Osteoblast (primary cell): ENCODE results near the gene IRS2. TPM values are rescaled to one million over a fixed set of nuclear protein-coding genes. Genes with fewer than 3 reads are reported as not detected.

Experiments used
- DNase-seq: peaks from one replicate; pipeline ENCODE4 v3.0.0; 2011; ENCODE audit warnings: low spot score, mixed read lengths; ENCODE audit not compliant: insufficient read length; ENCODE audit errors: missing footprints
- H2AFZ ChIP-seq: 2 replicates; pipeline ENCODE4 v1.6.0; 2011; ENCODE audit warnings: mild to moderate bottlenecking, low read length
- H3K27ac ChIP-seq: 2 replicates; pipeline ENCODE4 v1.5.1; 2011; ENCODE audit warnings: mild to moderate bottlenecking, low read depth, low read length, moderate library complexity
- H3K27me3 ChIP-seq: 2 replicates; pipeline ENCODE4 v1.6.0; 2012; ENCODE audit warnings: mild to moderate bottlenecking, control low read depth, inconsistent platforms, low read length, moderate library complexity; ENCODE audit not compliant: insufficient read depth
- H3K36me3 ChIP-seq: 2 replicates; pipeline ENCODE4 v1.5.1; 2011; ENCODE audit warnings: mild to moderate bottlenecking, low read length, control low read depth, moderate library complexity; ENCODE audit not compliant: insufficient read depth
- H3K4me1 ChIP-seq: 2 replicates; pipeline ENCODE4 v1.5.1; 2011; ENCODE audit warnings: mild to moderate bottlenecking, low read length, control low read depth, moderate library complexity; ENCODE audit not compliant: insufficient read depth
- H3K4me2 ChIP-seq: 2 replicates; pipeline ENCODE4 v1.6.0; 2011; ENCODE audit warnings: mild to moderate bottlenecking, low read length; ENCODE audit not compliant: insufficient read depth
- H3K4me3 ChIP-seq: fragments of 200-600 bp; sonication (generic); 3 replicates; pipeline ENCODE4 v1.5.1; 2012; ENCODE audit warnings: mild to moderate bottlenecking, low read length, inconsistent platforms; ENCODE audit not compliant: insufficient read depth
- H3K79me2 ChIP-seq: 2 replicates; pipeline ENCODE4 v1.6.0; 2012; ENCODE audit warnings: mild to moderate bottlenecking, low read length, control low read depth, inconsistent platforms; ENCODE audit not compliant: insufficient read depth
- H3K9me3 ChIP-seq: 2 replicates; pipeline ENCODE4 v1.5.1; 2011; ENCODE audit warnings: low read depth, low read length, control low read depth
- H4K20me1 ChIP-seq: 2 replicates; pipeline ENCODE4 v1.6.0; 2012; ENCODE audit warnings: mild to moderate bottlenecking, low read length, control low read depth; ENCODE audit not compliant: insufficient read depth
- total RNA-seq: library from RNA; depleted of rRNA; stranded (reverse); fragments of >200 nt; gene quantifications from 2 replicates; pipeline ENCODE4 v1.2.3, GENCODE V29; 2012
- TF ChIP-seq, protein P1 (sequence below): IDR thresholded peaks from 2 replicates; pipeline ENCODE4 v1.5.1; 2011; ENCODE audit warnings: mild to moderate bottlenecking, low read depth, low read length, moderate library complexity; ENCODE audit errors: extremely low read depth

Gene IRS2
- total RNA-seq, 1 donor, result 8.3 TPM

DNA sequence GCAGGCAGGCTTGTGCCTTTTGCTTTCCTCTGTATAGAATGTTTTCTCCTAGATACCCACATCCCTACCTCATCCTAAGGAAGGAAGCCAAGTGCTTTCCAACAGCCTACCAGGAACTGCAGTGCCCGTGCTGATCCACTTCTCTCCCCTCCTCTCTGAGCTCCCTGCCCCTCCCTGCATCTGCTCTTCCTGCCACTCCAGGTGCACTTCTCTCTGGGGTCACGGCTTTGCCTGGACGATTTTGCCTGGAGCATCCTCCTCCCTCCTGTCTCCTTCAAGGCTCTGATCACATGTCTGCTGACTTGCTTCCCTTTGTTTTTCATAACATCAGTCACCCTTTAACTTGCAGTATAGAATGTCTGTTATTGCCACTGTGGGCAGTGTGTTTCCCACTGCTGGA is 34.7 kb upstream of the IRS2 start:
- peaks cover 3% of the 10 kb centered on the region for H3K4me1 ChIP-seq
- H2AFZ ChIP-seq, result no peak overlapping the region
- H3K4me2 ChIP-seq, result no peak overlapping the region
- no peak for DNase-seq
- TF ChIP-seq, protein P1, sequence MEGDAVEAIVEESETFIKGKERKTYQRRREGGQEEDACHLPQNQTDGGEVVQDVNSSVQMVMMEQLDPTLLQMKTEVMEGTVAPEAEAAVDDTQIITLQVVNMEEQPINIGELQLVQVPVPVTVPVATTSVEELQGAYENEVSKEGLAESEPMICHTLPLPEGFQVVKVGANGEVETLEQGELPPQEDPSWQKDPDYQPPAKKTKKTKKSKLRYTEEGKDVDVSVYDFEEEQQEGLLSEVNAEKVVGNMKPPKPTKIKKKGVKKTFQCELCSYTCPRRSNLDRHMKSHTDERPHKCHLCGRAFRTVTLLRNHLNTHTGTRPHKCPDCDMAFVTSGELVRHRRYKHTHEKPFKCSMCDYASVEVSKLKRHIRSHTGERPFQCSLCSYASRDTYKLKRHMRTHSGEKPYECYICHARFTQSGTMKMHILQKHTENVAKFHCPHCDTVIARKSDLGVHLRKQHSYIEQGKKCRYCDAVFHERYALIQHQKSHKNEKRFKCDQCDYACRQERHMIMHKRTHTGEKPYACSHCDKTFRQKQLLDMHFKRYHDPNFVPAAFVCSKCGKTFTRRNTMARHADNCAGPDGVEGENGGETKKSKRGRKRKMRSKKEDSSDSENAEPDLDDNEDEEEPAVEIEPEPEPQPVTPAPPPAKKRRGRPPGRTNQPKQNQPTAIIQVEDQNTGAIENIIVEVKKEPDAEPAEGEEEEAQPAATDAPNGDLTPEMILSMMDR, result no peak
- H3K27ac ChIP-seq, result no peak overlapping the region
- H3K79me2 ChIP-seq, result no peaks in the 10 kb centered on the region
- H3K27me3 ChIP-seq, result peaks cover 5% of the 10 kb centered on the region
- H3K36me3 ChIP-seq, result no peaks in the 10 kb centered on the region
- no peak overlapping the region for H3K4me3 ChIP-seq
- no peaks in the 10 kb centered on the region for H3K9me3 ChIP-seq
- H4K20me1 ChIP-seq, result no peaks in the 10 kb centered on the region

DNA sequence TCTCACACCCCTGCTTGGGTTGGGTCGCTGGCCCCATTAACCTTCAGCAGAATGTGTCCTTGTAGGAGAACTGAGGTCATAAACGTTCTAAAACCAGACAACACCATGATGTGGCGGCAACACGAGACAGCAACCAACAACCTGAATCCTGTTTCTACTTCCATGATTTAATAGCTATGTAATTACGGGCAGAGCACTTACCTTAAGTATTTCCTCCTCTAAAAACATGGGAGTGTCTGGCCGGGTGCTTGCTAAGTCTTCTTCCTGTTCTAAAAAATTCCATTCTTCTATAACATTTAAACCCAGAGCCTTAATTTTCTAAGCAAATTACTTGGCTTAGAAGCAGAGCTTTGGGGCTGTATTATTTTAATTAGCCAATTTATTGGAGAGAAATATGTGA is 33.5 kb upstream of the IRS2 start:
- TF ChIP-seq, protein P1, result no peak
- Histone ChIP-seq H3K4me1 (peaks cover 3% of the 10 kb centered on the region), H3K4me2 (no peak overlapping the region), H3K79me2 (no peaks in the 10 kb centered on the region), H4K20me1 (no peaks in the 10 kb centered on the region), H2AFZ (no peak overlapping the region), H3K9me3 (no peaks in the 10 kb centered on the region), H3K27ac (no peak overlapping the region), H3K4me3 (no peak overlapping the region), H3K27me3 (peaks cover 5% of the 10 kb centered on the region), H3K36me3 (no peaks in the 10 kb centered on the region)
- DNase-seq, result no peak

DNA sequence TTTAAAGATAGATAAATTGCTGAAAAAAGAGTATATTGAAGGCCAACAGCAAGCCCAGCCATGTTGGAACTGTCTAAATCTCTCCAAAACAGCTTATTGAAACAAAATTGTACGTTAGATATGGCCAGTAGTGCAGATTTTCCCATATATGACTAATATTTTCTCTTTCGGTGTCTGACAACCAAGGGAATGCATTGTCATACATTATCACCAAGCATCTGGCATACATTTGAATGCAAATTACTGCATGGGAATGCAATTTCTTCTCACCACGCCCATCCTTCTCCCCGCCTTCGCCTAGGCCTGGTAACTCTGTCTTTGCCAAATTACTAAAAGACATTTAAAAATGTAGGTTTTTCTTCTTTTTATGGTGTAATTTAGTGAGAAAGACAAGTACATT is 32.5 kb upstream of the IRS2 start:
- no peak for DNase-seq

DNA sequence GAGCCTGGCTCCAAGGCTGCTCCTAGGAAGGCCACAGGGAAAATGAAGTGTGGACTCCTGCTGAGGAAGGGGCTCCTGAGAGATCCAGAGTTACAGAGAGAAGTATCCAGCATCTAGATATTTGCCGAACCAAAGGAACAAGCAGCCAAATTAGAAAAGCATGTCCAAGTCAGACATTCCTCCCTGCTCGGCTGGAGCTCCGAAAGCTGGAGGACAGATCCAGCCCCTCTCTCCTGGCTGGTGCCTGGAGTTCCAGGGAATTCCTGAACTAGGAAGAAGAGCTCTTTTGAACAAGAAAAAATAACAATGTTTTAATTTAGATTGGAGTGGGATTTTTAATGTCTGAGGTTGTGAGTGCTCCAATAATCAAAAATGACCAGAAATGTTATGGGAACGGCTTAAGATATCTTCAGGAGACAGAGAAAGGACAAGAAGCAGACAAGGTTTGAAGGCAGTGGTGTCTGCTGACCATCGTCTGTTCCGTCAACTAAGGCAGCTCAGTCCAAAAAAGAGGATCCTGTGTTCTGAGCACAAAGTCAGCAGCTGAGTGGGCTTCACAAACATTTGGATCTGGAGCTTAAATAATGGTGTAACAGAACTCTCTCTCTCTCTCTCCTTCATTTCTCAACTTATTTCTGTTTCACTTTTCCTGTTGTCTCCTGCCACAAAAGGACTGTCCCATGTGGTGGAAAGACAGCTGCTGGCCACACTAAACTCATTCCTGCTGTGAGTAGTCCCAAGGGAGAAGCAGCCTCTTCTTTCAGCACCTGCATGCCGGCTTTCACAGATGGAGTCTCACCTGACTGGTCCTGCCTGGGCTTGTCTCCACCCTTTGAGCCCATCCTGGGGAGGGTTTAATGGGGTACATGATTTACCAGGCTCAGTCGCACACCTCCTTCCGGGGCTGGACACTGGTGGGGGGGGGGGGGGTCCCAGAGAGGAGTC is 31.5 kb upstream of the IRS2 start:
- no peak overlapping the region for H3K4me3 ChIP-seq
- DNase-seq, result no peak
- H3K9me3 ChIP-seq, result no peaks in the 10 kb centered on the region
- no peak overlapping the region for H3K27ac ChIP-seq
- peaks cover 3% of the 10 kb centered on the region for H3K4me1 ChIP-seq
- no peaks in the 10 kb centered on the region for H3K79me2 ChIP-seq
- TF ChIP-seq, protein P1, result no peak
- no peaks in the 10 kb centered on the region for H4K20me1 ChIP-seq
- H3K36me3 ChIP-seq, result no peaks in the 10 kb centered on the region
- peaks cover 8% of the 10 kb centered on the region for H3K27me3 ChIP-seq
- no peak overlapping the region for H2AFZ ChIP-seq
- no peak overlapping the region for H3K4me2 ChIP-seq

More for the DNA sequence above, 32.5 kb upstream of the IRS2 start:
- H3K4me3 ChIP-seq, result no peak overlapping the region
- no peak overlapping the region for H2AFZ ChIP-seq
- no peaks in the 10 kb centered on the region for H3K36me3 ChIP-seq
- no peaks in the 10 kb centered on the region for H4K20me1 ChIP-seq
- H3K4me1 ChIP-seq, result peaks cover 3% of the 10 kb centered on the region
- peaks cover 5% of the 10 kb centered on the region for H3K27me3 ChIP-seq
- H3K4me2 ChIP-seq, result no peak overlapping the region
- H3K27ac ChIP-seq, result no peak overlapping the region
- H3K79me2 ChIP-seq, result no peaks in the 10 kb centered on the region
- TF ChIP-seq, protein P1, result no peak
- no peaks in the 10 kb centered on the region for H3K9me3 ChIP-seq
